SHP77 treated with DMSO at 0.1 percent for 48 hours (cell line): ENCODE results near the gene SCYL1.

Experiments
- DNase-seq: peaks from one replicate; lab custom pipeline; 2025; lab: John Stamatoyannopoulos, UW

Gene SCYL1

GRCh38 chr11:65493367-65494176 lies 31.3 kb upstream of the SCYL1 start:
- no peak for DNase-seq

DNA sequence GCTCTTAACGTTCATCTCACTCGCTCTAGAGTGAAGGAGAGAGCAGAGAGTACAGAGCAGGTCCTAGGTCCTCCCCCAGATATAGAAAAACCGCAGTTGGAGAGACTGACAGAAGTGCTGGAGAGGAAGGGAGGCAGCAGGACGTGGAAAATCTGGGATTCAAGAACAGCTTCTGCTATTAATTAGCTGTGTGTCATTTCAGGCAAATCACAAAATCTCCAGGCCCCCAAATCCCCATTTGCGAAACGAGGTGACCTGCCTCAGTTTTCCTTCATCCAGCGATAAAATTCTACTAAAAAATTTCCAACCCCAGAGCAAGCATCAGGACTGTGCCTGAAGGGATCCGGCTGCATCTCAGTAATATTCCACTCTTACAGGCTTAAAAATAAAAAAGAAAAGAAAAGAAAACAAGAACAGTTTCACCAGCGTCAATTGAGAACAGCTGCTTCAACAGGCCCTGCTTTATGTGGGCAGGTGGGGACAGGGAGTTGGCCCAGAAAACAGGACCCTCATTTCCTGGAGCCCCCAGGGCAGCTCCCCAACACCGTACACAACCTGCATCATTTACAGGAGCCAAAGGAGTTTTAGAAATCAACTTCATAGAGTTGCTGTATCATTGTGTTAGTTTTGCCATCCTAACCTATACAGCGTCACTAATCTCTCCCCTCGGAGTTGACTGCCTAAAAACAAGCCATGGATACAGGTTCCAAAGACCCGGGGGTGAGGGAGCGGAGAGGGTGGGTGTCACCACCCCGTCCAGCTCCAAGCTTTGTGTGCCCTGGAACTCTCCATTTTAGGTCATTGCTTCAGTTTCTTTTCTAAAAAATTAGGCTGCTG lies 28.4 kb upstream of the SCYL1 start:
- DNase-seq: no peak

GRCh38 chr11:65497141-65498041 lies 27.5 kb upstream of the SCYL1 start:
- peak; percentile 97 for DNase-seq

DNA sequence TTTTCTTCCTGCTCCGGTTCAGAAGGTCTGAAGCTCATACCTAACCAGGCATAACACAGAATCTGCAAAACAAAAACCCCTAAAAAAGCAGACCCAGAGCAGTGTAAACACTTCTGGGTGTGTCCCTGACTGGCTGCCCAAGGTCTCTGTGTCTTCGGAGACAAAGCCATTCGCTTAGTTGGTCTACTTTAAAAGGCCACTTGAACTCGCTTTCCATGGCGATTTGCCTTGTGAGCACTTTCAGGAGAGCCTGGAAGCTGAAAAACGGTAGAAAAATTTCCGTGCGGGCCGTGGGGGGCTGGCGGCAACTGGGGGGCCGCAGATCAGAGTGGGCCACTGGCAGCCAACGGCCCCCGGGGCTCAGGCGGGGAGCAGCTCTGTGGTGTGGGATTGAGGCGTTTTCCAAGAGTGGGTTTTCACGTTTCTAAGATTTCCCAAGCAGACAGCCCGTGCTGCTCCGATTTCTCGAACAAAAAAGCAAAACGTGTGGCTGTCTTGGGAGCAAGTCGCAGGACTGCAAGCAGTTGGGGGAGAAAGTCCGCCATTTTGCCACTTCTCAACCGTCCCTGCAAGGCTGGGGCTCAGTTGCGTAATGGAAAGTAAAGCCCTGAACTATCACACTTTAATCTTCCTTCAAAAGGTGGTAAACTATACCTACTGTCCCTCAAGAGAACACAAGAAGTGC lies 26.7 kb upstream of the SCYL1 start:
- DNase-seq: no peak

DNA sequence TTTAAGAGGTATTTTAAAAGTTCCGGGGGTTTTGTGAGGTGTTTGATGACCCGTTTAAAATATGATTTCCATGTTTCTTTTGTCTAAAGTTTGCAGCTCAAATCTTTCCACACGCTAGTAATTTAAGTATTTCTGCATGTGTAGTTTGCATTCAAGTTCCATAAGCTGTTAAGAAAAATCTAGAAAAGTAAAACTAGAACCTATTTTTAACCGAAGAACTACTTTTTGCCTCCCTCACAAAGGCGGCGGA lies 26.2 kb upstream of the SCYL1 start:
- no peak for DNase-seq

DNA sequence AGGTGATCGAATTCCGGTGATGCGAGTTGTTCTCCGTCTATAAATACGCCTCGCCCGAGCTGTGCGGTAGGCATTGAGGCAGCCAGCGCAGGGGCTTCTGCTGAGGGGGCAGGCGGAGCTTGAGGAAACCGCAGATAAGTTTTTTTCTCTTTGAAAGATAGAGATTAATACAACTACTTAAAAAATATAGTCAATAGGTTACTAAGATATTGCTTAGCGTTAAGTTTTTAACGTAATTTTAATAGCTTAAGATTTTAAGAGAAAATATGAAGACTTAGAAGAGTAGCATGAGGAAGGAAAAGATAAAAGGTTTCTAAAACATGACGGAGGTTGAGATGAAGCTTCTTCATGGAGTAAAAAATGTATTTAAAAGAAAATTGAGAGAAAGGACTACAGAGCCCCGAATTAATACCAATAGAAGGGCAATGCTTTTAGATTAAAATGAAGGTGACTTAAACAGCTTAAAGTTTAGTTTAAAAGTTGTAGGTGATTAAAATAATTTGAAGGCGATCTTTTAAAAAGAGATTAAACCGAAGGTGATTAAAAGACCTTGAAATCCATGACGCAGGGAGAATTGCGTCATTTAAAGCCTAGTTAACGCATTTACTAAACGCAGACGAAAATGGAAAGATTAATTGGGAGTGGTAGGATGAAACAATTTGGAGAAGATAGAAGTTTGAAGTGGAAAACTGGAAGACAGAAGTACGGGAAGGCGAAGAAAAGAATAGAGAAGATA lies 25.7 kb upstream of the SCYL1 start, which contains the start of gene MALAT1:
Gene MALAT1 (plus strand): TSS at position 69 of the 736 bp plus-strand sequence.
- DNase-seq: peak; percentile 86

DNA sequence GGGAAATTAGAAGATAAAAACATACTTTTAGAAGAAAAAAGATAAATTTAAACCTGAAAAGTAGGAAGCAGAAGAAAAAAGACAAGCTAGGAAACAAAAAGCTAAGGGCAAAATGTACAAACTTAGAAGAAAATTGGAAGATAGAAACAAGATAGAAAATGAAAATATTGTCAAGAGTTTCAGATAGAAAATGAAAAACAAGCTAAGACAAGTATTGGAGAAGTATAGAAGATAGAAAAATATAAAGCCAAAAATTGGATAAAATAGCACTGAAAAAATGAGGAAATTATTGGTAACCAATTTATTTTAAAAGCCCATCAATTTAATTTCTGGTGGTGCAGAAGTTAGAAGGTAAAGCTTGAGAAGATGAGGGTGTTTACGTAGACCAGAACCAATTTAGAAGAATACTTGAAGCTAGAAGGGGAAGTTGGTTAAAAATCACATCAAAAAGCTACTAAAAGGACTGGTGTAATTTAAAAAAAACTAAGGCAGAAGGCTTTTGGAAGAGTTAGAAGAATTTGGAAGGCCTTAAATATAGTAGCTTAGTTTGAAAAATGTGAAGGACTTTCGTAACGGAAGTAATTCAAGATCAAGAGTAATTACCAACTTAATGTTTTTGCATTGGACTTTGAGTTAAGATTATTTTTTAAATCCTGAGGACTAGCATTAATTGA lies 25.0 kb upstream of the SCYL1 start:
- DNase-seq: no peak

GRCh38 chr11:65500387-65501185 lies 24.3 kb upstream of the SCYL1 start:
- no peak for DNase-seq

- DNase-seq: no peak
These were observed 23.8 kb upstream of the SCYL1 start for GRCh38 chr11:65501186-65501471.

- no peak for DNase-seq
These were observed 23.2 kb upstream of the SCYL1 start for GRCh38 chr11:65501472-65502273.

- DNase-seq: no peak
These were observed 22.7 kb upstream of the SCYL1 start for GRCh38 chr11:65502274-65502554.

DNA sequence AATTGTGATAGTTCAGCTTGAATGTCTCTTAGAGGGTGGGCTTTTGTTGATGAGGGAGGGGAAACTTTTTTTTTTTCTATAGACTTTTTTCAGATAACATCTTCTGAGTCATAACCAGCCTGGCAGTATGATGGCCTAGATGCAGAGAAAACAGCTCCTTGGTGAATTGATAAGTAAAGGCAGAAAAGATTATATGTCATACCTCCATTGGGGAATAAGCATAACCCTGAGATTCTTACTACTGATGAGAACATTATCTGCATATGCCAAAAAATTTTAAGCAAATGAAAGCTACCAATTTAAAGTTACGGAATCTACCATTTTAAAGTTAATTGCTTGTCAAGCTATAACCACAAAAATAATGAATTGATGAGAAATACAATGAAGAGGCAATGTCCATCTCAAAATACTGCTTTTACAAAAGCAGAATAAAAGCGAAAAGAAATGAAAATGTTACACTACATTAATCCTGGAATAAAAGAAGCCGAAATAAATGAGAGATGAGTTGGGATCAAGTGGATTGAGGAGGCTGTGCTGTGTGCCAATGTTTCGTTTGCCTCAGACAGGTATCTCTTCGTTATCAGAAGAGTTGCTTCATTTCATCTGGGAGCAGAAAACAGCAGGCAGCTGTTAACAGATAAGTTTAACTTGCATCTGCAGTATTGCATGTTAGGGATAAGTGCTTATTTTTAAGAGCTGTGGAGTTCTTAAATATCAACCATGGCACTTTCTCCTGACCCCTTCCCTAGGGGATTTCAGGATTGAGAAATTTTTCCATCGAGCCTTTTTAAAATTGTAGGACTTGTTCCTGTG lies 22.1 kb upstream of the SCYL1 start:
- DNase-seq: no peak

DNA sequence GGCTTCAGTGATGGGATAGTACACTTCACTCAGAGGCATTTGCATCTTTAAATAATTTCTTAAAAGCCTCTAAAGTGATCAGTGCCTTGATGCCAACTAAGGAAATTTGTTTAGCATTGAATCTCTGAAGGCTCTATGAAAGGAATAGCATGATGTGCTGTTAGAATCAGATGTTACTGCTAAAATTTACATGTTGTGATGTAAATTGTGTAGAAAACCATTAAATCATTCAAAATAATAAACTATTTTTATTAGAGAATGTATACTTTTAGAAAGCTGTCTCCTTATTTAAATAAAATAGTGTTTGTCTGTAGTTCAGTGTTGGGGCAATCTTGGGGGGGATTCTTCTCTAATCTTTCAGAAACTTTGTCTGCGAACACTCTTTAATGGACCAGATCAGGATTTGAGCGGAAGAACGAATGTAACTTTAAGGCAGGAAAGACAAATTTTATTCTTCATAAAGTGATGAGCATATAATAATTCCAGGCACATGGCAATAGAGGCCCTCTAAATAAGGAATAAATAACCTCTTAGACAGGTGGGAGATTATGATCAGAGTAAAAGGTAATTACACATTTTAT lies 21.4 kb upstream of the SCYL1 start:
- no peak for DNase-seq

GRCh38 chr11:65503949-65504673 lies 20.8 kb upstream of the SCYL1 start:
- no peak for DNase-seq

- no peak for DNase-seq
These were observed 20.0 kb upstream of the SCYL1 start for GRCh38 chr11:65504674-65505465.

GRCh38 chr11:65505466-65506289 lies 19.2 kb upstream of the SCYL1 start:
- DNase-seq: no peak
